ENCODE measurements around the gene CCT6A.
"Not testable (repeated sequence)": the region's sequence is repeated elsewhere in the genome, so short reads cannot be mapped to it uniquely, and the experiment has no call there.

Gene CCT6A

GRCh38 chr7:56051339-56052191, at the start of gene CCT6A, which contains the start of gene PSPH:
Gene CCT6A, plus strand, starts transcription at chr7:56051765. Its CDS starts 84 bp downstream, at chr7:56051849.
Gene PSPH, minus strand, starts transcription at chr7:56051444. Its CDS starts 30,232 bp downstream, at chr7:56021212.
- FAIRE-seq, result peak; percentile 95

GRCh38 chr7:56003749-56004148, 47.8 kb upstream of the CCT6A start:
- no peak for FAIRE-seq

DNA sequence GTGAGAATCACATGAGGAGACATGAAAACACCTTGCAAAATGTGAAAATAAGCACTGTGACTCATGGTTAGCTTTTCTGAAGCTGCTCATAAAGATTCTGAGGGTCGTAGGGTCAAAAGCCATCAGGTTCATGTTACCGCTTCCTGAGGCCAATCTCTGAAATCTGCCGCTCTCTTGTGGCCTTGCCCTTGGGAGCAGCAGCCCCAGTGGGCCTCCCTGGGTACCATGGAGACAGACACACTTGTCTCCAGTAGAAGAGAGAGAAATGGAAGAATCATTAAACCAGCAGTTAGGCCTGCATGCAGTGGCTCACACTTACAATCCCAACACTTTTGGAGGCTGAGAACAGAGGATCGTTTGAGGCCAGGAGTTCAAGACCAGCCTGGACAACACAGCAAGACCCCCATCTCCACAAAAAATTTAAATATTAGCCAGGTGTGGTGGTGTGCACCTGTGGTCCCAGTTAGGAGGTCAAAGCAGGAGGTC, 44.4 kb upstream of the CCT6A start:
- FAIRE-seq, result no peak

GRCh38 chr7:56007891-56008290, 43.7 kb upstream of the CCT6A start:
- FAIRE-seq, result no peak

DNA sequence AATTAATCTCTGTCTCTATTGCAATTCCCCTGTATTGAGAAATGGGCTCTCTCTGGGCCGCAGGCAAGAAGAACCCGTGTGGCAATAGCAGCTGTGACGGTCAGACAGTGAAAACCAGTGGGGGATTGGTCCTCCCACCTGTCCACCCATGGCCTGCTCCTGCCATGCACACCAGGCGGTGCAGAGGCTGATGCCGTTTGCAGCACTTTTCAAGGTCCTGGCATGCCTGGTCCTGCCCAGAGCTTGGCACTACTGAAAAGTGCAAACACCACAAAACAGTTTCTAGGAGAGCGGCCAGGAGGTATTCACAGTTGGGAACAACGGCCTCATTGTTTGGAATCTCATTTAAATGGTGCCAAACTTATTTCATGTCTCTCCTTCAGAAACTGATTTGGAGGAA, 41.9 kb upstream of the CCT6A start:
- no peak for FAIRE-seq

DNA sequence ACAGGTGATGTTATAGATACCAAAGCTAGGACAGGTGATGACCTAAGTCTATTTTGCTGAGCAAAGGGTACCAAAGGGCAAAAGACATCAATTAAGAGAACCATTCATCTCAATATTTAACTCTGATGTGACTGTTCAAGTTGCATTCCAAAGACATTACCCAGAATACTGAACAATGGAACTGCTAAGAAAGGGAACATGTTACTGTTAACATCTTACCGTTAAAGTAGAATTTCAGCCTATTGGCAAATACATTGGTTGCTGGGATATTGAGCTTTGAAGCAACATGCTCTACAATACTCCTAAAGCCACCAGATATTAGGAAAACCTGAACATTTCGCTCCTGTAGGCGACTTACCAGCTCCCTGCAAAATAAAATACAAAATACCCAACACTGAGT, 34.5 kb upstream of the CCT6A start:
- FAIRE-seq, result not testable (repeated sequence)

- FAIRE-seq, result no peak
These were observed 32.1 kb upstream of the CCT6A start for GRCh38 chr7:56019501-56019900.

DNA sequence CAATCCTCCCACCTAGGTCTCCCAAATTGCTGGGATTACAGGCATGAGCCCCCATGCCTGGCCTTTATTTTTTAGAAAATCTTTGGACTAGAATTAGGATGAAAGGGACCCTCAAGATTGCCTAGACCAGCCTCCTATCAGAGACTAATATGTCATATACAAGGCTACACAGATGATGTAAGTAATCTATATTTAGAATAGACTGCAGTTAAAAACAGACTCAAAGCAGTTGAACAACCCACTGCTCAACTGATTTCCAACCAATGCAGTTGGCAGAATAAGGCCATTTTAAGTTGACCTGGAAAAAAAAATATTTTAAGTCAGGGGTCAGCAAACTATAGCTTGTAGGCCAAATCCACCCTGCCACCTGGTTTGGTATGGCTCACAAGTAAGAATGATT, 28.1 kb upstream of the CCT6A start:
- no peak for FAIRE-seq

DNA sequence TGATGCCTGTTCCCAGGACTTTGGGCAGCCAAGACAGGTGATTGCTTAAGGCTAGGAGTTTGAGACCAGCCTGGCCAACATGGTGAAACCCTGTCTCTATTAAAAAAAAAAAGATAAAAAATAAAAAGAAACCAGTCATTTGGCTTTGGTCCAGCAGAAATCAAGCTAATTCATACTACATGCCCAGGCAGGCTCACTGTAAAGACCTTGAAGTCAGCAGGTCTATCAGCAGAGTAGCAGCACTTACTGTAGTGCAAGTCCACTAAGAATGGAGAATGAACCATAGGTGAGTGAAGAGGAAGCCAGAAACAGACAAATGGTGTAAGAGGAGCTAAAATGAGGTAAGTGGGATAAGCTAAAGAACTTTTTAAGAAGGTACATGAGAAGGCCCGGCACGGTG, 25.0 kb upstream of the CCT6A start:
- no peak for FAIRE-seq

DNA sequence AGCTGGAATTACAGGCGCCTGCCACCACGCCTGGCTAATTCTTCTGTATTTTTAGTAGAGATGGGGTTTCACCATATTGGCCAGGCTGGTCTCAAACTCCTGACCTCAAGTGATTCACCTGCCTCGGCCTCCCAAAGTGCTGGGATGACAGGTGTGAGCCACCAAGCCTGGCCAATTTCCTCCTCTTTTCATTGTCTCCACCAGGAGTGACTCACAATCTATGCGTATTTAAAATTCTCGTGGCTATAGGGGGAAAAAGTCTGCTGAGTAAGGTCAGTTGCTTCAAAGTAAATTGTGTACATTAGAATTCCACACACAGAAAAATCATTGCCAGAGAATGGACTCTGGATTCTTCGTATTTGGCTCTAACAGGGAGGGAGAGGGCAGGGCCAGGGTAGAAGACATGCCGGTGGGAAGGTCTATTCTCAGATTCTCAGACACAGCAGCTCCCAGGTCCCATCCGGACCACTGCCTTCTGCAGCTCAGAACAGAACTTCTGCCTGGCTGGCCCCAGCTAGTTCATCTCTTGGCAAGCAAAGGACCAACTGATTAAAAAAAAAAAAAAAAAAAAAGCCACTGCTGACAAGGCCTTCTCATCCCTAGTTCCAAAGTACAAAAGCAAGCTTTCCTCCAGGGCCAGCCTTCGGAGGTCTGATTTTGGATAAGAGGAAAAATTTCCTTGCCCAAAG, 22.5 kb upstream of the CCT6A start:
- no peak for FAIRE-seq

DNA sequence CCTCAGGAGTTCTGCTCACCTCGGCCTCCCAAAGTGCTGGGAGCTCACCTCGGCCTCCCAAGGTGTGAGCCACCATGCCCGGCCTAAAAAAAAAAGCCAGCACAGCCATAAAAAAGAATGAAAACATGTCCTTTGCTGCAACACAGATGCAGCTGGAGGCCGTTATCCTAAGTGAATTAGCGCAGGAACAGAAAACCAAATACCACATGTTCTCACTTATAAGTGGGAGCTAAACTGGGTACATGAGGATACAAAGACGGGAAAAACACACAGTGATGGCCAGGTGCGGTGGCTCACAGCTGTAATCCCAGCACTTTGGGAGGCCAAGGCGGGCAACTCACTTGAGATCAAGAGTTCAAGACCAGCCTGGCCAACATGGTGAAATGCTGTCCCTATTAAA, 21.2 kb upstream of the CCT6A start:
- FAIRE-seq, result no peak

GRCh38 chr7:56031556-56031955, 20.0 kb upstream of the CCT6A start:
- FAIRE-seq, result not testable (repeated sequence)

DNA sequence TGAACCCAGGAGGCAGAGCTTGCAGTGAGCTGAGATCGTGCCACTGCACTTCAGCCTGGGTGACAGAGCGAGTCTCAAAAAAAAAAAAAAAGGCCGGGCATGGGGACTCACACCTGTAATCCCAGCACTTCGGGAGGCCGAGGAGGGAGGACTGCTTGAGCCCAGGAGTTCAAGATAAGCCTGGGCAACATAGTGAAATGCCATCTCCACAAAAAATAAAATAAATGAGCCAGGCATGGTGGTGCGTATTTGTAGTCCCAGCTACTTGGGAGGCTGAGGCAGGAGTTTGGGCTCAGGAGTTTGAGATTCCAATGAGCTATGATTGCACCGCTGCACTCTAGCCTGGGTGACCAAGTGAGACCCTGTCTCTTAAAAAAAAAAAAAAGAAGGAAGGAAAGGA, 19.0 kb upstream of the CCT6A start:
- not testable (repeated sequence) for FAIRE-seq

DNA sequence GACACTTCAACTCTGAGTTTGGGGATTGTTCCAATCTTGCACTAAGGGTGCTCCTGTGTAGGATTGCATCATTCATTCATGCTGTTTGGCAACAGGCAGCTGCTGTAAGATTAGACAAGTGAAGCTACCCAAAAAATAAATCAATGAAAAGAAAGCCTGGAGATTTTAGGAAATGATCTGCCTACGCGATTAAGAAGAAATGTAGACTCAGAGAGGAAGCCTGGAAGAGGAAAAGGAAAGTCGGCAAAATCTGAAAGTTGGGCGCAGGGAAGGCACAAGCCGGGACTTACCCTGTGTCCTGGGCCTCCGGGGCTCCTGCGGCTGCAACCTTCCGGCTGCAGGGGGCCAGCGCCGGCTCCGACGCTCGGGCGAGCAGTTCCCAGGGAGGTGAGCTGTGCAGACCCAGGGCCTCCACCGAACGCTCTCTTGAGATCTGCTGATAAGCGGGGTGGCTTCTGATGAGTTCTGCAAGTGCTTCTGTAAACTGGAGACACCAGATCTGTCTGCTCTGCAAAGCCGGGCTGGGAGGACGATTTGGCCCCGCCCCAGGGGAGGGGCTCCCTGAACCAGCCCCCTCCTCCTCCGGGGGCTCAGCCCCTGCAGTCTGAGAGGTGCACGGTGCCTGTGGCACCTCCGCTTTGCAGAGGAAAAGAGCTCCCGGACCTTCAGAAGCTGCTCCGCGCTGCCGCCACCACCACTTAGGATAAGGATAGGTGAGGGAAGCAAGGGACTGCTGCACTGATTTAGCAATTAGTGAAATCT, 17.7 kb upstream of the CCT6A start:
- peak; percentile 87 for FAIRE-seq

- no peak for FAIRE-seq
These were observed 10.8 kb upstream of the CCT6A start for GRCh38 chr7:56040730-56041129.

DNA sequence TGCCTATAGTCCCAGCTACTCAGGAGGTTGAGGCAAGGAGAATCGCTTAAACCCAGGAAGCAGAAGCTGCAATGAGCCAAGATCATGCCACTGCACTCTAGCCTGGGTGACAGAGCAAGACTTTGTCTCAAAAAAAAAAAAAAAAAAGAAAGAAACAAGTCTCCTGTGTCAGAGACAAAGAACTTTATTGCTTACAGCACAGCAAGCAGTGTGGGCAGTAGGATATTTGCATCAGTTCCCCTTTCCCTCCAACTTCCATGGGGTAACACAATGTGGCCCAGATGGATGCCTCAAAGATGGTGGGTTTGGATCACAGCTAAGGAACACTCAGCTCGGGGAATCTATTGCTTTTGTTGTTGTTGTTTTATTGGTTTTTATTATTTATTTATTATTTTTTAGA, 5.8 kb upstream of the CCT6A start:
- FAIRE-seq, result not testable (repeated sequence)

- FAIRE-seq, result no peak
These were observed 4.7 kb upstream of the CCT6A start for GRCh38 chr7:56046721-56047445.

DNA sequence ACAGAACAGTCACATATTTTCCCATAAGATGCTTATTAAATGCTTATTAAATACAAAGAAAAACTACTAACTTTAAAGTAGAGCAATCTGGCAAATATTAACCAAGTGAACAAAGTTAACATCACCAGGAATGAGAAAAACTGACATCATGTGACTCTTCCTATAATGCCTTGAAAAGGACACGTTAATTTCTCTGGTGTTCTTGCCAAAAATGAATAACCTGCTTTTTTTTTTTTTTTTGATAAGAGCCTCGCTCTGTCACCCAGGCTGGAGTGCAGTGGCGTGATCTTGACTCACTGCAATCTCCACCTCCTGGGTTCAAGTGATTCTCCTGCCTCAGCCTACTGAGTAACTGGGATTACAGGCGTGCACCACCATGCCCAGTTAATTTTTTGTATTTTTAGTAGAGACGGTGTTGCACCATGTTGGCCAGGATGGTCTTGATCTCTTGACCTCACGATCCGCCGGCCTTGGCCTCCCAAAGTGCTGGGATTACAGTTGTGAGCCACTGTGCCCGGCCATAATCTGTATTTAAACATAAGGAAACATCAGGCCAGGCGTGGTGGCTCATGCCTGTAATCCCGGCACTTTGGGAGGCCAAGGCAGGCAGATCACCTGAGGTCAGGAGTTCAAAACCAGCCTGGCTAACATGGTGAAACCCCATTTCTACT, 4.0 kb upstream of the CCT6A start:
- not testable (repeated sequence) for FAIRE-seq

DNA sequence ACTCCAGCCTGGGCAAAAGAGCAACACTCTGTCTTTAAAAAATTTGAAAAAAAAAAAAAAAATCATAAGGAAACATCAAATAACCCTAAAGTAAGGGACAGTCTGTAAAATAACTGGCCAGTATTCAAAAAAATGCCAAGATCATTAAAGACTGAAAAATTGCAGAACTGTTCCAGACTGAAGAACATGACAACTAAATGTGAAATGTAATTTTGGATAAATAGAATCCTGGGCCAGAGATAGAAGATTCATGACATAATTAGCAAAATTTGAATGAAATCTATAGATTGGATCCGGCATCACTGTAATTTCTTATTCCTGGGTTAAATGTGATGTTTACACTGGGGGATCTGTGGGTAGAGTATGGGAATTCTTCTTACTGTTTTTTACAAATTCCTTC, 3.3 kb upstream of the CCT6A start:
- FAIRE-seq, result no peak

- FAIRE-seq, result not testable (repeated sequence)
These were observed 2.8 kb upstream of the CCT6A start for GRCh38 chr7:56048763-56049162.

DNA sequence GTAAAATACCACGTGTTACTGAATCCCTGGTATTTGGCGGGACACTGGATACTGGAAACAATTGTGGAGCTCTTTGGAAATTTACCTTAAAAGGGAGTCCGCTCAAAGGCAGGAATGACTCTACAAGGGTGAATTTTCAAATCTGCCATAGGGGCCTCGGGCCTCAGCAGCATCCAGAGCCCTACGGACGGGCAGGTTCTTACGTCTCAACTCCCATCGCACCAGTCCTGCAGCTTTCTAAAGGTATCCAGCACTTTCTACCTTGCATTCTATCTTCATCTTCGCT, 569 bp upstream of the CCT6A start:
- no peak for FAIRE-seq

GRCh38 chr7:56053379-56053778, 1.8 kb downstream of the CCT6A start:
- no peak for FAIRE-seq

Measured in G401.6 (cell line).